MCF 10A (cell line): ENCODE data around the gene CBX2. TPM values are rescaled to one million over a fixed set of nuclear protein-coding genes. Genes with fewer than 3 reads are reported as not detected.
A peak's percentile ranks its signal among the peaks of the same experiment; 100 is the strongest.

ENCODE experiments used
- BruUV-seq: library from RNA; stranded (reverse); fragments of 400-500 nt; replicated peaks from 2 replicates; lab custom pipeline; 2021; lab: Mats Ljungman, UMichigan
- CTCF ChIA-PET: fragments of 300-600 bp; sonication (Branson Sonifier 250); formaldehyde crosslinking; extraction: SDS; loops from one replicate; lab custom pipeline; 2021; ENCODE audit warnings: antibody characterized with exemption, inconsistent platforms; lab: Yijun Ruan, JAX
- POLR2A ChIA-PET: fragments of 300-600, 350-650 bp; sonication (Branson Sonifier 250); formaldehyde crosslinking; extraction: SDS; loops from one replicate; lab custom pipeline; 2020; ENCODE audit warnings: antibody characterized with exemption, inconsistent platforms; lab: Yijun Ruan, JAX
- DNase-seq: peaks from one replicate; pipeline ENCODE4 v3.0.0-alpha.2; 2018; ENCODE audit not compliant: unreplicated experiment
- H3K27ac Mint-ChIP-seq: one replicate; pipeline ENCODE4 v1.8.0; 2022; ENCODE audit warnings: mild to moderate bottlenecking, low read depth, mixed read lengths; ENCODE audit not compliant: unreplicated experiment
- H3K27me3 Mint-ChIP-seq: one replicate; pipeline ENCODE4 v1.8.0; 2022; ENCODE audit warnings: mixed read lengths; ENCODE audit not compliant: insufficient read depth, unreplicated experiment
- H3K36me3 Mint-ChIP-seq: one replicate; pipeline ENCODE4 v1.8.0; 2022; ENCODE audit warnings: mild to moderate bottlenecking, moderate library complexity, mixed read lengths; ENCODE audit not compliant: insufficient read depth, unreplicated experiment
- H3K4me1 Mint-ChIP-seq: one replicate; pipeline ENCODE4 v1.8.0; 2022; ENCODE audit warnings: mixed read lengths; ENCODE audit not compliant: insufficient read depth, unreplicated experiment
- H3K4me3 Mint-ChIP-seq: one replicate; pipeline ENCODE4 v1.8.0; 2022; ENCODE audit warnings: mild to moderate bottlenecking, moderate library complexity, mixed read lengths; ENCODE audit not compliant: unreplicated experiment
- H3K9me3 Mint-ChIP-seq: one replicate; pipeline ENCODE4 v1.8.0; 2022; ENCODE audit warnings: mixed read lengths; ENCODE audit not compliant: unreplicated experiment
- CTCF ChIP-seq: fragments of 200-600 bp; IDR thresholded peaks from one replicate; pipeline ENCODE4 v1.8.0; 2022; ENCODE audit warnings: antibody characterized with exemption, mild to moderate bottlenecking; ENCODE audit not compliant: unreplicated experiment
- intact Hi-C: fragments of 100-400 bp; cut with micrococcal nuclease; formaldehyde crosslinking; loops from 2 replicates; pipeline ENCODE4 v1.14.1; 2022
- total RNA-seq: library from RNA; stranded (reverse); gene quantifications from 2 replicates; pipeline ENCODE4 v1.2.3, GENCODE V29; 2022

Gene CBX2
- total RNA-seq, 1 experiment from 2014 or later, result 3.9 TPM

GRCh38 chr17:79758271-79758670, 19.7 kb upstream of the CBX2 start:
- BruUV-seq, result no TSS peak
- no peaks in the 10 kb centered on the region for H3K9me3 Mint-ChIP-seq
- no peak for DNase-seq
- no peaks in the 10 kb centered on the region for H3K4me1 Mint-ChIP-seq
- TF ChIP-seq CTCF, result no peak
- ChIA-PET CTCF (interaction anchor here (1.2 kb wide), 1 partner anchor 17 kb away, joined by 3 read pairs; no protein-coding TSS in a partner anchor), POLR2A (interaction anchor here (0.7 kb wide), 1 partner anchor 9 kb away, joined by 3 read pairs; no protein-coding TSS in a partner anchor)
- no peaks in the 10 kb centered on the region for H3K27me3 Mint-ChIP-seq
- no peak overlapping the region for H3K27ac Mint-ChIP-seq
- H3K36me3 Mint-ChIP-seq, result no peaks in the 10 kb centered on the region
- no peak overlapping the region for H3K4me3 Mint-ChIP-seq
- intact Hi-C loops, result no loop called here

- no peaks in the 10 kb centered on the region for H3K4me1 Mint-ChIP-seq
- POLR2A ChIA-PET, result interaction anchor here (0.6 kb wide), 2 partner anchors 41 to 69 kb away, joined by 3 read pairs; no protein-coding TSS in a partner anchor
Observed at GRCh38 chr17:79760197-79760906, 17.6 kb upstream of the CBX2 start.

GRCh38 chr17:79761894-79762589, 15.9 kb upstream of the CBX2 start:
- Mint-ChIP-seq H3K36me3 (no peaks in the 10 kb centered on the region), H3K4me1 (no peaks in the 10 kb centered on the region), H3K4me3 (no peak overlapping the region), H3K9me3 (no peaks in the 10 kb centered on the region), H3K27ac (no peak overlapping the region), H3K27me3 (no peaks in the 10 kb centered on the region)
- no peak for DNase-seq
- no TSS peak for BruUV-seq
- no peak for TF ChIP-seq CTCF
- intact Hi-C loops, result no loop called here
- CTCF ChIA-PET, result interaction anchor here (0.9 to 1.2 kb wide), 2 partner anchors 15 to 33 kb away, joined by 3 to 4 read pairs; no protein-coding TSS in a partner anchor
- POLR2A ChIA-PET, result no interaction called here

More at GRCh38 chr17:79760197-79760906, 17.6 kb upstream of the CBX2 start:
- Mint-ChIP-seq H3K36me3 (no peaks in the 10 kb centered on the region), H3K9me3 (no peaks in the 10 kb centered on the region), H3K27me3 (no peaks in the 10 kb centered on the region), H3K4me3 (no peak overlapping the region), H3K27ac (no peak overlapping the region)
- no peak for TF ChIP-seq CTCF
- peak; percentile 22 for DNase-seq
- BruUV-seq, result no TSS peak
- intact Hi-C loops, result no loop called here
- CTCF ChIA-PET, result interaction anchor here (0.6 to 0.9 kb wide), 3 partner anchors 17 to 156 kb away, joined by 3 read pairs; no protein-coding TSS in a partner anchor

- CTCF ChIA-PET, result interaction anchor here (1.0 kb wide), 1 partner anchor 19 kb away, joined by 5 read pairs; no protein-coding TSS in a partner anchor
- POLR2A ChIA-PET, result no interaction called here
- intact Hi-C loops, result no loop called here
- DNase-seq, result no peak
- Mint-ChIP-seq H3K36me3 (no peaks in the 10 kb centered on the region), H3K4me3 (no peak overlapping the region), H3K27ac (no peak overlapping the region), H3K4me1 (peaks cover 5% of the 10 kb centered on the region), H3K9me3 (no peaks in the 10 kb centered on the region), H3K27me3 (no peaks in the 10 kb centered on the region)
- no TSS peak for BruUV-seq
- no peak for TF ChIP-seq CTCF
Observed at GRCh38 chr17:79765708-79766107, 12.2 kb upstream of the CBX2 start.
